Measurements from ENCODE around the gene FGF9.

The FGF9 gene

GRCh38 chr13:21709697-21710096 is 38.8 kb downstream of the FGF9 start:
- no peak for DNase-seq (ENCODE audit: low read depth in 3 of 3)

- no peak for DNase-seq (ENCODE audit: low read depth in 3 of 3)
Observed at GRCh38 chr13:21710163-21710562, 39.3 kb downstream of the FGF9 start.

- no peak for DNase-seq (ENCODE audit: low read depth in 3 of 3)
Observed at GRCh38 chr13:21717817-21718216, 46.9 kb downstream of the FGF9 start.

- no peak for DNase-seq (ENCODE audit: low read depth in 3 of 3)
Observed at GRCh38 chr13:21719463-21719862, 48.6 kb downstream of the FGF9 start.

GRCh38 chr13:21723807-21724505 is 53.1 kb downstream of the FGF9 start:
- no peak for DNase-seq (ENCODE audit: low read depth in 3 of 3)

GRCh38 chr13:21730186-21730880 is 59.5 kb downstream of the FGF9 start:
- no peak for DNase-seq (ENCODE audit: low read depth in 3 of 3)

GRCh38 chr13:21733475-21734263 is 62.8 kb downstream of the FGF9 start:
- no peak for DNase-seq (ENCODE audit: low read depth in 3 of 3)

- DNase-seq (ENCODE audit: low read depth in 3 of 3) = no peak
Observed at GRCh38 chr13:21734961-21735360, 64.1 kb downstream of the FGF9 start.

GRCh38 chr13:21735701-21736401 is 65.0 kb downstream of the FGF9 start:
- DNase-seq (ENCODE audit: low read depth in 3 of 3) = no peak

GRCh38 chr13:21736926-21737325 is 66.1 kb downstream of the FGF9 start:
- DNase-seq (ENCODE audit: low read depth in 3 of 3) = no peak

- DNase-seq (ENCODE audit: low read depth in 3 of 3) = no peak
Observed at GRCh38 chr13:21738630-21739029, 67.8 kb downstream of the FGF9 start.

GRCh38 chr13:21739771-21740170 is 68.9 kb downstream of the FGF9 start:
- DNase-seq (ENCODE audit: low read depth in 3 of 3) = no peak

- no peak for DNase-seq (ENCODE audit: low read depth in 3 of 3)
Observed at GRCh38 chr13:21741396-21741979, 70.6 kb downstream of the FGF9 start.

- no peak for DNase-seq (ENCODE audit: low read depth in 3 of 3)
Observed at GRCh38 chr13:21742096-21742495, 71.2 kb downstream of the FGF9 start.

GRCh38 chr13:21744149-21744548 is 73.3 kb downstream of the FGF9 start:
- no peak for DNase-seq (ENCODE audit: low read depth in 3 of 3)

- no peak for DNase-seq (ENCODE audit: low read depth in 3 of 3)
Observed at GRCh38 chr13:21745307-21745706, 74.4 kb downstream of the FGF9 start.

- no peak for DNase-seq (ENCODE audit: low read depth in 3 of 3)
Observed at GRCh38 chr13:21747456-21747855, 76.6 kb downstream of the FGF9 start.

GRCh38 chr13:21748166-21748565 is 77.3 kb downstream of the FGF9 start:
- DNase-seq (ENCODE audit: low read depth in 3 of 3) = no peak

- DNase-seq (ENCODE audit: low read depth in 3 of 3) = no peak
Observed at GRCh38 chr13:21749410-21749809, 78.5 kb downstream of the FGF9 start.

- DNase-seq (ENCODE audit: low read depth in 3 of 3) = no peak
Observed at GRCh38 chr13:21752501-21752900, 81.6 kb downstream of the FGF9 start.

- no peak for DNase-seq (ENCODE audit: low read depth in 3 of 3)
Observed at GRCh38 chr13:21753117-21753729, 82.3 kb downstream of the FGF9 start.
